SK-MEL-5 (cell line): Measurements from ENCODE around the gene KLK2. TPM values are rescaled to one million over a fixed set of nuclear protein-coding genes. Genes with fewer than 3 reads are reported as not detected.
"Not testable (repeated sequence)": the region's sequence is repeated elsewhere in the genome, so short reads cannot be mapped to it uniquely, and the experiment has no call there.

Source experiments
- DNase-seq: peaks from one replicate; pipeline ENCODE4 v3.0.0-alpha.2; 2016; ENCODE audit warnings: low read depth, low spot score
- in situ Hi-C: cut with HindIII; loops from 2 replicates; pipeline ENCODE4 v1.10.0; 2016; ENCODE audit warnings: low sequenced_read_pairs, high pct_unique_total_duplicates, low pct_unique_long_range_greater_than_20kb
- total RNA-seq: library from RNA; depleted of rRNA; stranded (reverse); fragments of >200 nt; shearing (Covaris generic); gene quantifications from 2 replicates; pipeline ENCODE4 v1.2.3, GENCODE V29; 2014

The KLK2 gene
- total RNA-seq, 1 experiment from 2014 or later: 2.0 TPM

GRCh38 chr19:50878851-50879250 is 5.6 kb downstream of the KLK2 start:
- no peak for DNase-seq
- in situ Hi-C loops: no loop called here

GRCh38 chr19:50880241-50880640 is 7.0 kb downstream of the KLK2 start:
- DNase-seq: no peak
- in situ Hi-C loops: no loop called here

- in situ Hi-C loops: no loop called here
- no peak for DNase-seq
These were observed 8.9 kb downstream of the KLK2 start for GRCh38 chr19:50882188-50882587.

DNA sequence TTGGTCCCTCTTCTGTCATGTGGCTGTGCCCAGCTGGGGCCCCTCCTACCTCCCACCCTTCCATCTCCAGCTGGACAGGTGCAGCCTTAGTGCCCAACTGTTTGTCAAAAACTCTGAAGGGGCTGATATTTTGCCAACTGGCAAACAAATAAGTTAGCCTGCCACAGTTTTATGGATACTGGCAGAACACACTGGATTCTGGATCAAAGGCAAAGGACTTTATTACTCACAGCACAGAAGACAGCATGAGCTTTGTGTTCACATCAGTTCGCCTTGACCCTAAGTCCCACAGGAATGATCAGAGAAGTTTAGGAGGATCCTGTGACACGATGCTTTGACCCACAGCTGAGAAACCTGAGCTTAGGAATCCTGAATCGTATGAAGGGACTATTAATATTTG is 16.4 kb downstream of the KLK2 start:
- in situ Hi-C loops: no loop called here
- DNase-seq: peak; percentile 54

GRCh38 chr19:50890422-50891252 is 17.4 kb downstream of the KLK2 start:
- DNase-seq: no peak
- in situ Hi-C loops: no loop called here

- DNase-seq: no peak
- in situ Hi-C loops: no loop called here
These were observed 18.0 kb downstream of the KLK2 start for GRCh38 chr19:50891253-50891625.

DNA sequence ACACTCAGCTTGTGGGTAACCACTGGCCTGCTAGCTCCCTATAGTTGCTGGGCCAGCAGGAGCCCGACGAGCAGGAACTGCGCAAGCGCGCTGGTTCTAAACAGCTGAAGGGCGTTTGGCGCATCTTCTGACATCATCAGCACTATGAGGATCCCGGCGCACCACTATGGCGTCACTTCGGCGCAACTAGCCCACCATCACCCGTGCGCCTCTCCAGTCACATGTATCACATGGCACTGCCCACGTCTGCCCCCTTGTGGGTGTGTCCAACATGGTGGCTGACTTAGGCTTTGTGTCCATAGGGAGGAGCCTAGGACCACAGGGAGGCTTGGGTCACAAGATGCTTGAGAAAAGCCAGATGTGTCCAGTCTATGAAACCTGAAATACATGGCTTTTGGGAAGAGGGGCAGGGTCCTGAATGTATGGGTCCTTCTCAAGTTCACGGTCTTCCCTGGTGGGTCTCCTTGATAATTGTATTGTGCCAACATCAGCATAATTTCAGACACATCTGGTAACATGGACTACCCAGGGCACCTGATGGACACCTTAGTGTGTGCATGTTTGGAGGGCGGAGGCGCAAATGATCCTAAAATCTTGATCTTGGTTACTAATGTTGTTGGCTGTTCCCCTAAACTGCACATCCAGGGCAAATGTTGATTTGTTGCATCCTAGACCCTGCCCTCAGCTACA is 20.0 kb downstream of the KLK2 start:
- peak; percentile 33 for DNase-seq
- in situ Hi-C loops: no loop called here

- in situ Hi-C loops: no loop called here
- DNase-seq: no peak
These were observed 21.5 kb downstream of the KLK2 start for GRCh38 chr19:50894478-50895356.

- in situ Hi-C loops, DNase-seq: not testable (repeated sequence)
These were observed 22.9 kb downstream of the KLK2 start for GRCh38 chr19:50896089-50896590.

GRCh38 chr19:50896591-50897190 is 23.5 kb downstream of the KLK2 start:
- in situ Hi-C loops: no loop called here
- peak; percentile 74 for DNase-seq

DNA sequence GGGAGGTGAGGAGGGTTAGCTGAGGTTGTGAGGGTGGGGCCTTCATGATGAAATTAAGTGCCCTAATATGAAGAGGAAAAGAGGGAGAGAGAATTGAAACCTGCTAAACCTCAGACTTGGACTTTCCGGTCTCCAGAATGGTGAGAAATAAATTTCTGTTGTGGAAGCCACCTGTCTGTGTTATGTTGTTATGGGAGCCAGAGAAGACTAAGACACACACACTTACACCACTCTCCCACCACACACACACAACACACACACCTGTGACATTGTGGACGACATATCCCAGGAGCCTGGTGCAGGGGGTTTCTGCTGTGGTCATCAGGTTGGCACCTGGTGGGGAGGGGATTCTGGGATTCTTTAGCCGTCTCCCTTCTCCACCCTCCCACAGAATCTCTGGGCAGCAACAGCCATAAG is 24.0 kb downstream of the KLK2 start:
- no peak for DNase-seq

GRCh38 chr19:50897612-50898011 is 24.4 kb downstream of the KLK2 start:
- peak; percentile 40 for DNase-seq
- in situ Hi-C loops: no loop called here

More for the DNA sequence above, 24.0 kb downstream of the KLK2 start:
- in situ Hi-C loops: no loop called here

DNA sequence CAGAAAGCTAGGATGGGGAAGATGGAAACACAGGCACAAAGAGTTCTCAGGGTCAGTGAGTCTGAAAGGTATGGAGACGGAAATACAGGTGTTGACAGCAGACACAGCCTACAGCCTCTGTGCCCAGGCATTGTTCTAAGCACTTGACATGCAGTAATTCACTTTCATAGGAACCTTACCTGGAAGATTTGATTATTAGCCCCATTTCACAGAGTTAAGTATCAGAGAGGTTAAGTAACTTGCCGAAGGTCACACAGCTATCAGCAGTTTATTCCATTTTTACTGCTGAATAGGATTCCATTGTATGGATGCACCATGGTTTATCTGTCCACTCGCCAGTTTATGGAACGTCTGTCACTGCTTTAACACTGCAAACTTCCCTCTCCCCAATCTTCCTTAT is 24.8 kb downstream of the KLK2 start:
- in situ Hi-C loops: no loop called here
- no peak for DNase-seq

GRCh38 chr19:50899569-50899968 is 26.3 kb downstream of the KLK2 start:
- no peak for DNase-seq
- in situ Hi-C loops: no loop called here

- in situ Hi-C loops: no loop called here
These were observed 29.4 kb downstream of the KLK2 start for GRCh38 chr19:50902640-50903039.

GRCh38 chr19:50906217-50906616 is 33.0 kb downstream of the KLK2 start:
- in situ Hi-C loops: no loop called here
- DNase-seq: peak; percentile 69

More at GRCh38 chr19:50902640-50903039, 29.4 kb downstream of the KLK2 start:
- DNase-seq: no peak

DNA sequence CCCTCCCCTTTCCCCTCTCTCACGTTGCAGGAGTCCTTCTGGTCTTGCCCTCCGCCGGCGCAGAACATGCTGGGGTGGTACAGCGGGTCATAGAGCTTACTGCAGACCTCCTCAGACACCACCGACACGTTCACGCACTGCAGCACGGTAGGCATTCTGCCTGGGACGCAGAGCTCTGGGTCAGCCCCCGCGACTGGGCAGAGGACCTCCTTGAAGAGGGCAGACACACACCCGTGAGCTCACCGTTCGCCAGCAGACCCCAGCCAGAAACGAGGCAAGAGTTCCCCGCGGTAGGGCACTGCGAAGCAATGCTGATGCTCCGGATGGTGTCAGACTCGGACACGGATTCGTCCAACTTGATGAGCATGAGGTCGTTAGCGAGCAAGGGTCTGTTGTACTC is 35.1 kb downstream of the KLK2 start:
- in situ Hi-C loops: no loop called here
- no peak for DNase-seq
